Neural progenitor cell (in vitro differentiated cells): Measurements from ENCODE around the gene ZNF577. TPM values are rescaled to one million over a fixed set of nuclear protein-coding genes. Genes with fewer than 3 reads are reported as not detected.

ENCODE experiments used
- DNase-seq: peaks from one replicate; pipeline ENCODE4 v3.0.0-alpha.2; 2016; ENCODE audit warnings: low spot score
- H2AFZ ChIP-seq: fragments of 200-600 bp; sonication (generic); replicated peaks from 2 replicates; pipeline ENCODE4 v1.6.1; 2016; ENCODE audit warnings: antibody characterized with exemption
- H3F3A ChIP-seq: fragments of 200-600 bp; sonication (generic); 2 replicates; pipeline ENCODE4 v1.6.1; 2016; ENCODE audit warnings: antibody characterized with exemption, low read depth
- H3K27ac ChIP-seq: fragments of 200-600 bp; sonication (generic); 2 replicates; pipeline ENCODE4 v1.5.1; 2016; ENCODE audit warnings: mild to moderate bottlenecking
- H3K27me3 ChIP-seq: fragments of 200-600 bp; sonication (generic); 2 replicates; pipeline ENCODE4 v1.6.1; 2016; ENCODE audit warnings: mild to moderate bottlenecking, moderate library complexity
- H3K36me3 ChIP-seq: fragments of 200-600 bp; sonication (generic); 2 replicates; pipeline ENCODE4 v1.5.1; 2016
- H3K4me1 ChIP-seq: fragments of 200-600 bp; sonication (generic); 2 replicates; pipeline ENCODE4 v1.6.1; 2016; ENCODE audit warnings: mixed run types
- H3K4me2 ChIP-seq: fragments of 200-600 bp; sonication (generic); 2 replicates; pipeline ENCODE4 v1.6.1; 2016
- H3K4me3 ChIP-seq: fragments of 200-600 bp; sonication (generic); 2 replicates; pipeline ENCODE4 v1.5.1; 2016
- H3K79me2 ChIP-seq: fragments of 200-600 bp; sonication (generic); 2 replicates; pipeline ENCODE4 v1.6.1; 2016; ENCODE audit warnings: low read depth
- H3K9ac ChIP-seq: fragments of 200-600 bp; sonication (generic); 2 replicates; pipeline ENCODE4 v1.6.1; 2016
- H3K9me3 ChIP-seq: fragments of 200-600 bp; sonication (generic); 2 replicates; pipeline ENCODE4 v1.5.1; 2016; ENCODE audit warnings: low read depth
- H4K20me1 ChIP-seq: fragments of 200-600 bp; sonication (generic); 2 replicates; pipeline ENCODE4 v1.6.1; 2016; ENCODE audit warnings: low read depth
- H3K27ac Mint-ChIP-seq: 3 replicates; pipeline ENCODE4 v1.8.0; 2021; ENCODE audit warnings: mixed read lengths
- H3K27me3 Mint-ChIP-seq: 2 replicates; pipeline ENCODE4 v1.8.0; 2022; ENCODE audit warnings: low read depth, mild to moderate bottlenecking, inconsistent platforms, moderate library complexity, mixed read lengths; ENCODE audit not compliant: insufficient read depth
- H3K36me3 Mint-ChIP-seq: 3 replicates; pipeline ENCODE4 v1.8.0; 2021; ENCODE audit warnings: mixed read lengths
- H3K4me1 Mint-ChIP-seq: 3 replicates; pipeline ENCODE4 v1.8.0; 2021; ENCODE audit warnings: mixed read lengths
- H3K4me3 Mint-ChIP-seq: 3 replicates; pipeline ENCODE4 v1.8.0; 2021; ENCODE audit warnings: mild to moderate bottlenecking, moderate library complexity, mixed read lengths
- H3K9me3 Mint-ChIP-seq: 3 replicates; pipeline ENCODE4 v1.8.0; 2020; ENCODE audit warnings: mixed read lengths
- EZH2 ChIP-seq: fragments of 200-600 bp; sonication (generic); IDR thresholded peaks from 2 replicates; pipeline ENCODE4 v1.6.1; 2017; ENCODE audit warnings: antibody characterized with exemption, mild to moderate bottlenecking, moderate library complexity
- EZH2phosphoT487 ChIP-seq: fragments of 200-600 bp; sonication (generic); IDR thresholded peaks from 2 replicates; pipeline ENCODE4 v1.6.1; 2017; ENCODE audit warnings: antibody characterized with exemption
- total RNA-seq: library from RNA; depleted of rRNA; stranded (reverse); fragments of >200 nt; gene quantifications from 2 replicates; pipeline ENCODE4 v1.2.3, GENCODE V29; 2015; ENCODE audit warnings: low replicate concordance
- TF ChIP-seq, protein P1 (sequence below): fragments of 200-600 bp; sonication (generic); IDR thresholded peaks from 2 replicates; pipeline ENCODE4 v1.5.1; 2017; ENCODE audit warnings: antibody characterized with exemption, mild to moderate bottlenecking

Gene ZNF577
- total RNA-seq: 45.1 and 47.7 TPM in 2 replicates

- no peaks in the 10 kb centered on the region for H3K27me3 ChIP-seq
- peak within 1 kb of the TSS; percentile 72 for H3K4me2 ChIP-seq
- H3K4me1 Mint-ChIP-seq: peaks cover 4% of the 10 kb centered on the region
- H3K9me3 Mint-ChIP-seq: peaks cover 80% of the 10 kb centered on the region
- peaks cover 3% of the 10 kb centered on the region for H3K27me3 Mint-ChIP-seq
- H3K27ac ChIP-seq: peak within 1 kb of the TSS; percentile 75
- H3K27ac Mint-ChIP-seq: peak within 1 kb of the TSS; percentile 97
- H3K79me2 ChIP-seq: peaks cover 51% of the 10 kb centered on the region
- H3K9ac ChIP-seq: peak within 1 kb of the TSS; percentile 61
- H3K4me3 Mint-ChIP-seq: peak within 1 kb of the TSS; percentile 100
- peaks cover 6% of the 10 kb centered on the region for H3K4me1 ChIP-seq
- H4K20me1 ChIP-seq: no peaks in the 10 kb centered on the region
- H3K36me3 Mint-ChIP-seq: peaks cover 63% of the 10 kb centered on the region
- peak within 1 kb of the TSS; percentile 96 for H2AFZ ChIP-seq
- TF ChIP-seq EZH2 (no peak), EZH2phosphoT487 (no peak)
- TF ChIP-seq, protein P1, sequence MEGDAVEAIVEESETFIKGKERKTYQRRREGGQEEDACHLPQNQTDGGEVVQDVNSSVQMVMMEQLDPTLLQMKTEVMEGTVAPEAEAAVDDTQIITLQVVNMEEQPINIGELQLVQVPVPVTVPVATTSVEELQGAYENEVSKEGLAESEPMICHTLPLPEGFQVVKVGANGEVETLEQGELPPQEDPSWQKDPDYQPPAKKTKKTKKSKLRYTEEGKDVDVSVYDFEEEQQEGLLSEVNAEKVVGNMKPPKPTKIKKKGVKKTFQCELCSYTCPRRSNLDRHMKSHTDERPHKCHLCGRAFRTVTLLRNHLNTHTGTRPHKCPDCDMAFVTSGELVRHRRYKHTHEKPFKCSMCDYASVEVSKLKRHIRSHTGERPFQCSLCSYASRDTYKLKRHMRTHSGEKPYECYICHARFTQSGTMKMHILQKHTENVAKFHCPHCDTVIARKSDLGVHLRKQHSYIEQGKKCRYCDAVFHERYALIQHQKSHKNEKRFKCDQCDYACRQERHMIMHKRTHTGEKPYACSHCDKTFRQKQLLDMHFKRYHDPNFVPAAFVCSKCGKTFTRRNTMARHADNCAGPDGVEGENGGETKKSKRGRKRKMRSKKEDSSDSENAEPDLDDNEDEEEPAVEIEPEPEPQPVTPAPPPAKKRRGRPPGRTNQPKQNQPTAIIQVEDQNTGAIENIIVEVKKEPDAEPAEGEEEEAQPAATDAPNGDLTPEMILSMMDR: no peak
- DNase-seq: peak; percentile 87
- H3K9me3 ChIP-seq: peaks cover 43% of the 10 kb centered on the region
- peak within 1 kb of the TSS; percentile 70 for H3K4me3 ChIP-seq
- peaks cover 37% of the 10 kb centered on the region for H3F3A ChIP-seq
- peaks cover 71% of the 10 kb centered on the region for H3K36me3 ChIP-seq
Observed at GRCh38 chr19:51887522-51888498, at the start of gene ZNF577. TSS of gene ZNF577 (minus strand) at chr19:51887951. CDS start at chr19:51880382, 7,569 bp downstream.

- H3K9me3 Mint-ChIP-seq: peaks cover 37% of the 10 kb centered on the region
Observed at GRCh38 chr19:51931921-51932320, 44.2 kb upstream of the ZNF577 start.

GRCh38 chr19:51927859-51928258 lies 40.1 kb upstream of the ZNF577 start:
- peaks cover 30% of the 10 kb centered on the region for H3K79me2 ChIP-seq
- no peaks in the 10 kb centered on the region for H4K20me1 ChIP-seq
- no peak for DNase-seq
- H3K9me3 ChIP-seq: peaks cover 10% of the 10 kb centered on the region
- peak overlapping the region; percentile 96 for H3K4me3 ChIP-seq
- no peaks in the 10 kb centered on the region for H3K4me1 ChIP-seq
- Mint-ChIP-seq H3K36me3 (peaks cover 46% of the 10 kb centered on the region), H3K27ac (peak overlapping the region; percentile 95), H3K9me3 (peaks cover 54% of the 10 kb centered on the region), H3K4me3 (peak overlapping the region; percentile 99), H3K27me3 (peaks cover 5% of the 10 kb centered on the region), H3K4me1 (peaks cover 10% of the 10 kb centered on the region)
- H3K36me3 ChIP-seq: peaks cover 18% of the 10 kb centered on the region
- peak overlapping the region; percentile 76 for H3K4me2 ChIP-seq
- peak overlapping the region; percentile 79 for H3K9ac ChIP-seq
- H3K27me3 ChIP-seq: no peaks in the 10 kb centered on the region
- no peak overlapping the region for H3K27ac ChIP-seq
- no peaks in the 10 kb centered on the region for H3F3A ChIP-seq
- peak overlapping the region; percentile 100 for H2AFZ ChIP-seq
- TF ChIP-seq EZH2phosphoT487 (no peak), EZH2 (no peak)
- TF ChIP-seq, protein P1: no peak

More at GRCh38 chr19:51931921-51932320, 44.2 kb upstream of the ZNF577 start:
- H3K4me2 ChIP-seq: no peak overlapping the region
- TF ChIP-seq EZH2phosphoT487 (no peak), EZH2 (no peak)
- TF ChIP-seq, protein P1: no peak
- H3K36me3 Mint-ChIP-seq: peaks cover 66% of the 10 kb centered on the region
- H3F3A ChIP-seq: no peaks in the 10 kb centered on the region
- H3K4me1 Mint-ChIP-seq: peaks cover 10% of the 10 kb centered on the region
- no peak overlapping the region for H3K27ac ChIP-seq
- no peak overlapping the region for H3K4me3 ChIP-seq
- H3K79me2 ChIP-seq: peaks cover 34% of the 10 kb centered on the region
- no peaks in the 10 kb centered on the region for H4K20me1 ChIP-seq
- H3K4me3 Mint-ChIP-seq: no peak overlapping the region
- H2AFZ ChIP-seq: no peak overlapping the region
- H3K27me3 Mint-ChIP-seq: peaks cover 3% of the 10 kb centered on the region
- no peak overlapping the region for H3K9ac ChIP-seq
- no peaks in the 10 kb centered on the region for H3K9me3 ChIP-seq
- H3K27ac Mint-ChIP-seq: no peak overlapping the region
- H3K36me3 ChIP-seq: peaks cover 23% of the 10 kb centered on the region
- no peaks in the 10 kb centered on the region for H3K4me1 ChIP-seq
- DNase-seq: no peak
- H3K27me3 ChIP-seq: no peaks in the 10 kb centered on the region
